Measurements from ENCODE around the gene JMJD1C.

GRCh38 chr10:63407136-63407662 is 58.6 kb downstream of the JMJD1C start:
- no peak for TF ChIP-seq CTCF (IDR thresholded peaks at IDR 0.05)
- TF ChIP-seq POLR2A (IDR thresholded peaks at IDR 0.05), result no peak
